K562 treated with DMSO at 1 percent for 4 hours (cell line): Measurements from ENCODE around the gene HNF4A. TPM values are rescaled to one million over a fixed set of nuclear protein-coding genes. Genes with fewer than 3 reads are reported as not detected.

Source experiments
- total RNA-seq: library from RNA; unstranded; fragments of 300-600 nt; gene quantifications from 2 replicates; pipeline ENCODE4 v1.2.3, GENCODE V29; 2022; ENCODE audit not compliant: insufficient read depth

HNF4A gene
- total RNA-seq = 0.35 TPM in 1 of 2 replicates, not detected in the other

DNA sequence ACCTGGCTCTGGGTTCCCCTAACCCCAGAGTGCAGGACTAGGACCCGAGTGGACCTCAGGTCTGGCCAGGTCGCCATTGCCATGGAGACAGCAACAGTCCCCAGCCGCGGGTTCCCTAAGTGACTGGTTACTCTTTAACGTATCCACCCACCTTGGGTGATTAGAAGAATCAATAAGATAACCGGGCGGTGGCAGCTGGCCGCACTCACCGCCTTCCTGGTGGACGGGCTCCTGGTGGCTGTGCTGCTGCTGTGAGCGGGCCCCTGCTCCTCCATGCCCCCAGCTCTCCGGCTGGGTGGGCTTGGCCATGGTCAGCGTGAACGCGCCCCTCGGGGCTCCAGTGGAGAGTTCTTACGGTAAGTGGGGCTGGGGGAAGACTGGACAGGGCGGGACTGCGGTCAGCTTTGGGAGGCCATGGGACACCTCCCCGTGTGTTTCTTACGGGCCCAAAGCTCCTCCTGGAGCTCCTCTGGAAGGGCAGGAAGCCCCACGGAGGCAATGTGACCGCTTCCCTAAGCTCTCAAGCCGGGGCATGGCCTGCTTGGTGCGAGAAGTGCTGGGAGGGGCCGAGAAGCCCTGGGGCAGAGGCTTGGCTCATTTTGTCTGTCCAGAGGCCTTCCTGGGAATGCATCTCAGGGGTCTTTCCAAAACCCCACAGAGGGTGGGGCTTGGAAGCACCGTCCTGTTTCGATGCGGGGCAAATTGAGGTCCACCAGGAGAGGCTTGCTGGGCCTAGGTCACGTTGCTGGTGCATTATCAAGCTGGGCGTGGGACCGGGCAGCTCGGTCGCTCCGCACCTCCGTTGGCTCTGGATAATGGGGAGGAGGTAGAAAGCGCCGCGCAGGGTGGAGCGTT, at the start of gene HNF4A:
Gene HNF4A (plus strand): TSS at position 202 of the 855 bp plus-strand sequence. CDS start 106 bp downstream, at position 308.

GRCh38 chr20:44310664-44311639, 44.5 kb upstream of the HNF4A start, which contains the start of gene FITM2:
FITM2 (minus strand) TSS chr20:44311202; CDS start chr20:44311148, 54 bp downstream.

GRCh38 chr20:44336725-44337380, 18.6 kb upstream of the HNF4A start, which contains the start of gene R3HDML:
R3HDML (plus strand) TSS chr20:44337043; CDS start chr20:44337158, 115 bp downstream.

DNA sequence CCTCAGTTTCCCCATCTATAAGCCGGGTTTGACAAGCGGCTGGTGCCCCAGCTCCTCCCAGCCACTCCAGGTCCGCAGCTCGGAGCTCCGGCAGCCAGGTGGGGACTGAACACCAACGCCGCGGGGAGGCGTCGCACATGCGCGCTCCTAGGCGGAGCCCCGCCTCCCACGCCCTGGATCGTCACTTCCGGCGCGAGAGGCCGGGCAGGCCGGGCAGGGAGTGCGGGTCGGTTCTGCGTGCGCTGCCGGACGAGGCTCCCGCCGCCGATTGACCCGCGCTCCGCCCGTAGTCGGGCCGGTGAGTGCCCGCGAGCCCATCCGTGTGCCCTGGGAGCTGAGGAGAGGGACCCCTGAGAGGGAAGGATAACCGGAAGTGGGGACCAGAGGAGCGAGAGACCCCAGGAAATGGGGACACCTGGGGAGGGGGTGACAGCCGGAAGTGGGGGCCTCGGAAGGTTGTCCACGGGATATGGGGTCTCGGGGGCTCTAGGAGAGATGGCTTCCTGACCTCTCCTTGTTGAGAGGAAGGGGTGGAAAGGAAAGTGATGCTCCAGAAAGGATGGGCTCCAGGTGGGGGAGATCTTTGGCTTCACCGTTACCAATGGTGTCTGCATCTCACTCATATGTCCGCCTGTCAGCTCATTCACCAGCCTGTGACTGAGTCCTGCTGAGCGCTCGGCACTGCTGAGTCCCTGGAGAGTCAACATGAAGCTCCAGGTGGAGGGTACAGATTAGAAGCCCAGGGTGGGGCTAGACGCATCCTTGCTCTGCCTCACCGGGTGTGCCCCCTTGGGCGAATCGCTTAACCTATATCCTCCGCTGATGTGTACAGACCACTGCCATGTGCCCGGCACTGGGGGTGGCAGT, 120.4 kb downstream of the HNF4A start, which contains the start of gene TTPAL:
Gene TTPAL (plus strand): TSS at position 181 of the 867 bp plus-strand sequence. CDS start 4,126 bp downstream, outside the sequence.

Other genes starting within 250 kb of the HNF4A start
- gene JPH2, start 168.5 kb upstream of the HNF4A start, total RNA-seq = not detected in 2 replicates
- 23.5 and 32.4 TPM in 2 replicates for gene OSER1, start 144.9 kb upstream of the HNF4A start, total RNA-seq
- gene GDAP1L1, start 108.4 kb upstream of the HNF4A start, total RNA-seq = 0.52 and 1.4 TPM in 2 replicates
- 2.0 and 2.1 TPM in 2 replicates for gene FITM2, start 44.5 kb upstream of the HNF4A start, total RNA-seq
- gene R3HDML, start 18.7 kb upstream of the HNF4A start, total RNA-seq = not detected in 2 replicates
- 1.3 and 4.1 TPM in 2 replicates for gene TTPAL, start 120.2 kb downstream of the HNF4A start, total RNA-seq
- 40.5 and 50.9 TPM in 2 replicates for gene SERINC3, start 166.4 kb downstream of the HNF4A start, total RNA-seq
- 4.5 and 6.1 TPM in 2 replicates for gene PKIG, start 226.9 kb downstream of the HNF4A start, total RNA-seq